ENCODE results near the gene MAN2A1. TPM values are rescaled to one million over a fixed set of nuclear protein-coding genes. Genes with fewer than 3 reads are reported as not detected.

The MAN2A1 gene
- total RNA-seq, 1 experiment from 2014 or later: 86.6 TPM

DNA sequence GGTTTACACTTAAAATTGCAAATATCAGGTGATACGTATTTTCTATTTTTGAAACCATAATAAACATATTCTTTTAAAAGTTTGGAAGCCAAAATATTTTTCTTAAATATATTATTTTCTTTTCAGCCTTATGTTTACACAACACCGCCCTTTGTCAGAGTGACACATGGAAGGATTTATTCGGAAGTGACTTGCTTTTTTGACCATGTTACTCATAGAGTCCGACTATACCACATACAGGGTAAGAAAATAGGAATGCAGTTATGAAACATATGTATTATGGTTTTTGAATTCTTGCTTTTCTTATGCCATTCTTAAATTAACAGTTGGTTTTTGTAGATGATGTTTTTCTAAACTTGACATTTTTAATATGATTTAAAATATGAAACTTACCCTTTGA lies 133.9 kb downstream of the MAN2A1 start:
- TF ChIP-seq MXD4 (CRISPR knock-in tag; IDR thresholded peaks at IDR 0.05; ENCODE audit: borderline replicate concordance): no peak
- TF ChIP-seq ATF1 (CRISPR knock-in tag; IDR thresholded peaks at IDR 0.05): no peak
- no peak for TF ChIP-seq ZNF232 (CRISPR knock-in tag; IDR thresholded peaks at IDR 0.05)
- TF ChIP-seq, protein P1, sequence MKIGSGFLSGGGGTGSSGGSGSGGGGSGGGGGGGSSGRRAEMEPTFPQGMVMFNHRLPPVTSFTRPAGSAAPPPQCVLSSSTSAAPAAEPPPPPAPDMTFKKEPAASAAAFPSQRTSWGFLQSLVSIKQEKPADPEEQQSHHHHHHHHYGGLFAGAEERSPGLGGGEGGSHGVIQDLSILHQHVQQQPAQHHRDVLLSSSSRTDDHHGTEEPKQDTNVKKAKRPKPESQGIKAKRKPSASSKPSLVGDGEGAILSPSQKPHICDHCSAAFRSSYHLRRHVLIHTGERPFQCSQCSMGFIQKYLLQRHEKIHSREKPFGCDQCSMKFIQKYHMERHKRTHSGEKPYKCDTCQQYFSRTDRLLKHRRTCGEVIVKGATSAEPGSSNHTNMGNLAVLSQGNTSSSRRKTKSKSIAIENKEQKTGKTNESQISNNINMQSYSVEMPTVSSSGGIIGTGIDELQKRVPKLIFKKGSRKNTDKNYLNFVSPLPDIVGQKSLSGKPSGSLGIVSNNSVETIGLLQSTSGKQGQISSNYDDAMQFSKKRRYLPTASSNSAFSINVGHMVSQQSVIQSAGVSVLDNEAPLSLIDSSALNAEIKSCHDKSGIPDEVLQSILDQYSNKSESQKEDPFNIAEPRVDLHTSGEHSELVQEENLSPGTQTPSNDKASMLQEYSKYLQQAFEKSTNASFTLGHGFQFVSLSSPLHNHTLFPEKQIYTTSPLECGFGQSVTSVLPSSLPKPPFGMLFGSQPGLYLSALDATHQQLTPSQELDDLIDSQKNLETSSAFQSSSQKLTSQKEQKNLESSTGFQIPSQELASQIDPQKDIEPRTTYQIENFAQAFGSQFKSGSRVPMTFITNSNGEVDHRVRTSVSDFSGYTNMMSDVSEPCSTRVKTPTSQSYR (CRISPR knock-in tag; IDR thresholded peaks at IDR 0.05): no peak
- TF ChIP-seq, protein P2, sequence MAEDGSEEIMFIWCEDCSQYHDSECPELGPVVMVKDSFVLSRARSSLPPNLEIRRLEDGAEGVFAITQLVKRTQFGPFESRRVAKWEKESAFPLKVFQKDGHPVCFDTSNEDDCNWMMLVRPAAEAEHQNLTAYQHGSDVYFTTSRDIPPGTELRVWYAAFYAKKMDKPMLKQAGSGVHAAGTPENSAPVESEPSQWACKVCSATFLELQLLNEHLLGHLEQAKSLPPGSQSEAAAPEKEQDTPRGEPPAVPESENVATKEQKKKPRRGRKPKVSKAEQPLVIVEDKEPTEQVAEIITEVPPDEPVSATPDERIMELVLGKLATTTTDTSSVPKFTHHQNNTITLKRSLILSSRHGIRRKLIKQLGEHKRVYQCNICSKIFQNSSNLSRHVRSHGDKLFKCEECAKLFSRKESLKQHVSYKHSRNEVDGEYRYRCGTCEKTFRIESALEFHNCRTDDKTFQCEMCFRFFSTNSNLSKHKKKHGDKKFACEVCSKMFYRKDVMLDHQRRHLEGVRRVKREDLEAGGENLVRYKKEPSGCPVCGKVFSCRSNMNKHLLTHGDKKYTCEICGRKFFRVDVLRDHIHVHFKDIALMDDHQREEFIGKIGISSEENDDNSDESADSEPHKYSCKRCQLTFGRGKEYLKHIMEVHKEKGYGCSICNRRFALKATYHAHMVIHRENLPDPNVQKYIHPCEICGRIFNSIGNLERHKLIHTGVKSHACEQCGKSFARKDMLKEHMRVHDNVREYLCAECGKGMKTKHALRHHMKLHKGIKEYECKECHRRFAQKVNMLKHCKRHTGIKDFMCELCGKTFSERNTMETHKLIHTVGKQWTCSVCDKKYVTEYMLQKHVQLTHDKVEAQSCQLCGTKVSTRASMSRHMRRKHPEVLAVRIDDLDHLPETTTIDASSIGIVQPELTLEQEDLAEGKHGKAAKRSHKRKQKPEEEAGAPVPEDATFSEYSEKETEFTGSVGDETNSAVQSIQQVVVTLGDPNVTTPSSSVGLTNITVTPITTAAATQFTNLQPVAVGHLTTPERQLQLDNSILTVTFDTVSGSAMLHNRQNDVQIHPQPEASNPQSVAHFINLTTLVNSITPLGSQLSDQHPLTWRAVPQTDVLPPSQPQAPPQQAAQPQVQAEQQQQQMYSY (CRISPR knock-in tag; IDR thresholded peaks at IDR 0.05): no peak
- no peak for TF ChIP-seq GABPB1 (CRISPR knock-in tag; IDR thresholded peaks at IDR 0.05)
- TF ChIP-seq, protein P3, sequence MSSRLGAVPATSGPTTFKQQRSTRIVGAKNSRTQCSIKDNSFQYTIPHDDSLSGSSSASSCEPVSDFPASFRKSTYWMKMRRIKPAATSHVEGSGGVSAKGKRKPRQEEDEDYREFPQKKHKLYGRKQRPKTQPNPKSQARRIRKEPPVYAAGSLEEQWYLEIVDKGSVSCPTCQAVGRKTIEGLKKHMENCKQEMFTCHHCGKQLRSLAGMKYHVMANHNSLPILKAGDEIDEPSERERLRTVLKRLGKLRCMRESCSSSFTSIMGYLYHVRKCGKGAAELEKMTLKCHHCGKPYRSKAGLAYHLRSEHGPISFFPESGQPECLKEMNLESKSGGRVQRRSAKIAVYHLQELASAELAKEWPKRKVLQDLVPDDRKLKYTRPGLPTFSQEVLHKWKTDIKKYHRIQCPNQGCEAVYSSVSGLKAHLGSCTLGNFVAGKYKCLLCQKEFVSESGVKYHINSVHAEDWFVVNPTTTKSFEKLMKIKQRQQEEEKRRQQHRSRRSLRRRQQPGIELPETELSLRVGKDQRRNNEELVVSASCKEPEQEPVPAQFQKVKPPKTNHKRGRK (CRISPR knock-in tag; IDR thresholded peaks at IDR 0.05; ENCODE audit: borderline replicate concordance): no peak
- no peak for TF ChIP-seq PRRX2 (CRISPR knock-in tag; IDR thresholded peaks at IDR 0.05)
- no peak for TF ChIP-seq ZNF671 (CRISPR knock-in tag; IDR thresholded peaks at IDR 0.05)
- TF ChIP-seq, protein P4, sequence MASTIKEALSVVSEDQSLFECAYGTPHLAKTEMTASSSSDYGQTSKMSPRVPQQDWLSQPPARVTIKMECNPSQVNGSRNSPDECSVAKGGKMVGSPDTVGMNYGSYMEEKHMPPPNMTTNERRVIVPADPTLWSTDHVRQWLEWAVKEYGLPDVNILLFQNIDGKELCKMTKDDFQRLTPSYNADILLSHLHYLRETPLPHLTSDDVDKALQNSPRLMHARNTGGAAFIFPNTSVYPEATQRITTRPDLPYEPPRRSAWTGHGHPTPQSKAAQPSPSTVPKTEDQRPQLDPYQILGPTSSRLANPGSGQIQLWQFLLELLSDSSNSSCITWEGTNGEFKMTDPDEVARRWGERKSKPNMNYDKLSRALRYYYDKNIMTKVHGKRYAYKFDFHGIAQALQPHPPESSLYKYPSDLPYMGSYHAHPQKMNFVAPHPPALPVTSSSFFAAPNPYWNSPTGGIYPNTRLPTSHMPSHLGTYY (CRISPR knock-in tag; IDR thresholded peaks at IDR 0.05): no peak
- TF ChIP-seq, protein P5, sequence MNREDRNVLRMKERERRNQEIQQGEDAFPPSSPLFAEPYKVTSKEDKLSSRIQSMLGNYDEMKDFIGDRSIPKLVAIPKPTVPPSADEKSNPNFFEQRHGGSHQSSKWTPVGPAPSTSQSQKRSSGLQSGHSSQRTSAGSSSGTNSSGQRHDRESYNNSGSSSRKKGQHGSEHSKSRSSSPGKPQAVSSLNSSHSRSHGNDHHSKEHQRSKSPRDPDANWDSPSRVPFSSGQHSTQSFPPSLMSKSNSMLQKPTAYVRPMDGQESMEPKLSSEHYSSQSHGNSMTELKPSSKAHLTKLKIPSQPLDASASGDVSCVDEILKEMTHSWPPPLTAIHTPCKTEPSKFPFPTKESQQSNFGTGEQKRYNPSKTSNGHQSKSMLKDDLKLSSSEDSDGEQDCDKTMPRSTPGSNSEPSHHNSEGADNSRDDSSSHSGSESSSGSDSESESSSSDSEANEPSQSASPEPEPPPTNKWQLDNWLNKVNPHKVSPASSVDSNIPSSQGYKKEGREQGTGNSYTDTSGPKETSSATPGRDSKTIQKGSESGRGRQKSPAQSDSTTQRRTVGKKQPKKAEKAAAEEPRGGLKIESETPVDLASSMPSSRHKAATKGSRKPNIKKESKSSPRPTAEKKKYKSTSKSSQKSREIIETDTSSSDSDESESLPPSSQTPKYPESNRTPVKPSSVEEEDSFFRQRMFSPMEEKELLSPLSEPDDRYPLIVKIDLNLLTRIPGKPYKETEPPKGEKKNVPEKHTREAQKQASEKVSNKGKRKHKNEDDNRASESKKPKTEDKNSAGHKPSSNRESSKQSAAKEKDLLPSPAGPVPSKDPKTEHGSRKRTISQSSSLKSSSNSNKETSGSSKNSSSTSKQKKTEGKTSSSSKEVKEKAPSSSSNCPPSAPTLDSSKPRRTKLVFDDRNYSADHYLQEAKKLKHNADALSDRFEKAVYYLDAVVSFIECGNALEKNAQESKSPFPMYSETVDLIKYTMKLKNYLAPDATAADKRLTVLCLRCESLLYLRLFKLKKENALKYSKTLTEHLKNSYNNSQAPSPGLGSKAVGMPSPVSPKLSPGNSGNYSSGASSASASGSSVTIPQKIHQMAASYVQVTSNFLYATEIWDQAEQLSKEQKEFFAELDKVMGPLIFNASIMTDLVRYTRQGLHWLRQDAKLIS (CRISPR knock-in tag; IDR thresholded peaks at IDR 0.05; ENCODE audit: borderline replicate concordance): no peak
- TF ChIP-seq, protein P6, sequence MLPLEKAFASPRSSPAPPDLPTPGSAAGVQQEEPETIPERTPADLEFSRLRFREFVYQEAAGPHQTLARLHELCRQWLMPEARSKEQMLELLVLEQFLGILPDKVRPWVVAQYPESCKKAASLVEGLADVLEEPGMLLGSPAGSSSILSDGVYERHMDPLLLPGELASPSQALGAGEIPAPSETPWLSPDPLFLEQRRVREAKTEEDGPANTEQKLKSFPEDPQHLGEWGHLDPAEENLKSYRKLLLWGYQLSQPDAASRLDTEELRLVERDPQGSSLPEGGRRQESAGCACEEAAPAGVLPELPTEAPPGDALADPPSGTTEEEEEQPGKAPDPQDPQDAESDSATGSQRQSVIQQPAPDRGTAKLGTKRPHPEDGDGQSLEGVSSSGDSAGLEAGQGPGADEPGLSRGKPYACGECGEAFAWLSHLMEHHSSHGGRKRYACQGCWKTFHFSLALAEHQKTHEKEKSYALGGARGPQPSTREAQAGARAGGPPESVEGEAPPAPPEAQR (CRISPR knock-in tag; IDR thresholded peaks at IDR 0.05): no peak
- TF ChIP-seq CREB1 (CRISPR knock-in tag; IDR thresholded peaks at IDR 0.05): no peak
- TF ChIP-seq TEAD4 (CRISPR knock-in tag; IDR thresholded peaks at IDR 0.05): no peak
- TF ChIP-seq, protein P7, sequence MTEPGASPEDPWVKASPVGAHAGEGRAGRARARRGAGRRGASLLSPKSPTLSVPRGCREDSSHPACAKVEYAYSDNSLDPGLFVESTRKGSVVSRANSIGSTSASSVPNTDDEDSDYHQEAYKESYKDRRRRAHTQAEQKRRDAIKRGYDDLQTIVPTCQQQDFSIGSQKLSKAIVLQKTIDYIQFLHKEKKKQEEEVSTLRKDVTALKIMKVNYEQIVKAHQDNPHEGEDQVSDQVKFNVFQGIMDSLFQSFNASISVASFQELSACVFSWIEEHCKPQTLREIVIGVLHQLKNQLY (CRISPR knock-in tag; IDR thresholded peaks at IDR 0.05): no peak
- TF ChIP-seq JUN (CRISPR knock-in tag; IDR thresholded peaks at IDR 0.05): no peak
- TF ChIP-seq TCF7 (CRISPR knock-in tag; IDR thresholded peaks at IDR 0.05; ENCODE audit: low read depth): no peak
- no peaks in the 10 kb centered on the region for H3K9me3 Mint-ChIP-seq
- H3K4me3 Mint-ChIP-seq: no peak overlapping the region
- no peak overlapping the region for H3K27ac Mint-ChIP-seq
- no peaks in the 10 kb centered on the region for H3K27me3 Mint-ChIP-seq (ENCODE audit: low read depth)
- ChIA-PET POLR2A (no interaction called here), CTCF (no interaction called here)
- ATAC-seq (no peak), DNase-seq (ENCODE audit: low spot score) (no peak)
- peaks cover 51% of the 10 kb centered on the region for H3K36me3 Mint-ChIP-seq
- no peaks in the 10 kb centered on the region for H3K4me1 Mint-ChIP-seq

Data from WTC11 (cell line).